AG04449 (cell line): ENCODE data around the gene SPATA24.

Experiments
- CTCF ChIA-PET: fragments of 350-600 bp; formaldehyde crosslinking; extraction: SDS; loops from one replicate; lab custom pipeline; 2021; ENCODE audit warnings: antibody characterized with exemption; lab: Yijun Ruan, JAX
- POLR2A ChIA-PET: fragments of 400-600, 350-600 bp; formaldehyde crosslinking; extraction: SDS; loops from one replicate; lab custom pipeline; 2020; ENCODE audit warnings: antibody characterized with exemption, inconsistent platforms; lab: Yijun Ruan, JAX
- DNase-seq: peaks from one replicate; pipeline ENCODE4 v3.0.0-alpha.2; 2010; ENCODE audit warnings: low read depth, low spot score
- H3K4me3 ChIP-seq: 2 replicates; pipeline ENCODE4 v1.5.1; 2011; ENCODE audit warnings: low read depth, mild to moderate bottlenecking, control low read depth, low read length
- TF ChIP-seq, protein P1 (sequence below): IDR thresholded peaks from one replicate; pipeline ENCODE4 v1.5.1; 2011; ENCODE audit warnings: mild to moderate bottlenecking, moderate library complexity, low read length, control low read depth, inconsistent platforms; ENCODE audit not compliant: insufficient read depth; ENCODE audit errors: missing control alignments

Gene SPATA24

DNA sequence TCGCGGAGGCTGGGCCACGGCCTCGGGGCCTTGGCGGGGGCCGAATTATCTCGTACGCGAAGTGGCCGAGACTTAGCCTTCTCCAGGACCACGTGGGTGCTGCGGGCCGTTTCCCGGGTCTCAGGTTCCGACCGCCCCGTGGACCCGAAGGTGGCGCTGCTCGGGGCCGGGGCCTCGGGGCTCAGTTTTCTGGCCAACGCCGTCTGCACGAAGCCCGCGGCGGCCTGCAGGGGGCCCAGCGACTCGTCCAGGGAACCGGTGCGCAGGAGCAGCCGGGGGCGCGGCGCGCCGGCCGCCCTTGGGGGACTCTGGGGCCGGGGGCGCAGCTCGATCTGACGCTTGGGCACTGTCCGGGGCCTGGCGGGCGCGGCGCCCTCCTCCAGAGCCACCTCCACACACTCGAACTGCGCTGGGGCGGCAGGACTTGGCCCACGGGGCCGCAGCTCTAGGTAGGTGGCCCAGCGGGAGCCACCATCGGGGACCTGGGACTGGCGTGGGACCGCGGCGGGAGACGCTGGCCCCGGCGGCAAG, 9.7 kb downstream of the SPATA24 start:
- peak overlapping the region; percentile 38 for H3K4me3 ChIP-seq
- TF ChIP-seq, protein P1, sequence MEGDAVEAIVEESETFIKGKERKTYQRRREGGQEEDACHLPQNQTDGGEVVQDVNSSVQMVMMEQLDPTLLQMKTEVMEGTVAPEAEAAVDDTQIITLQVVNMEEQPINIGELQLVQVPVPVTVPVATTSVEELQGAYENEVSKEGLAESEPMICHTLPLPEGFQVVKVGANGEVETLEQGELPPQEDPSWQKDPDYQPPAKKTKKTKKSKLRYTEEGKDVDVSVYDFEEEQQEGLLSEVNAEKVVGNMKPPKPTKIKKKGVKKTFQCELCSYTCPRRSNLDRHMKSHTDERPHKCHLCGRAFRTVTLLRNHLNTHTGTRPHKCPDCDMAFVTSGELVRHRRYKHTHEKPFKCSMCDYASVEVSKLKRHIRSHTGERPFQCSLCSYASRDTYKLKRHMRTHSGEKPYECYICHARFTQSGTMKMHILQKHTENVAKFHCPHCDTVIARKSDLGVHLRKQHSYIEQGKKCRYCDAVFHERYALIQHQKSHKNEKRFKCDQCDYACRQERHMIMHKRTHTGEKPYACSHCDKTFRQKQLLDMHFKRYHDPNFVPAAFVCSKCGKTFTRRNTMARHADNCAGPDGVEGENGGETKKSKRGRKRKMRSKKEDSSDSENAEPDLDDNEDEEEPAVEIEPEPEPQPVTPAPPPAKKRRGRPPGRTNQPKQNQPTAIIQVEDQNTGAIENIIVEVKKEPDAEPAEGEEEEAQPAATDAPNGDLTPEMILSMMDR, result peak; percentile 64
- POLR2A ChIA-PET, result no interaction called here
- no peak for DNase-seq
- CTCF ChIA-PET, result interaction anchor here (0.8 to 1.2 kb wide), 2 partner anchors 9 to 16 kb away, joined by 3 to 4 read pairs; no protein-coding TSS in a partner anchor

DNA sequence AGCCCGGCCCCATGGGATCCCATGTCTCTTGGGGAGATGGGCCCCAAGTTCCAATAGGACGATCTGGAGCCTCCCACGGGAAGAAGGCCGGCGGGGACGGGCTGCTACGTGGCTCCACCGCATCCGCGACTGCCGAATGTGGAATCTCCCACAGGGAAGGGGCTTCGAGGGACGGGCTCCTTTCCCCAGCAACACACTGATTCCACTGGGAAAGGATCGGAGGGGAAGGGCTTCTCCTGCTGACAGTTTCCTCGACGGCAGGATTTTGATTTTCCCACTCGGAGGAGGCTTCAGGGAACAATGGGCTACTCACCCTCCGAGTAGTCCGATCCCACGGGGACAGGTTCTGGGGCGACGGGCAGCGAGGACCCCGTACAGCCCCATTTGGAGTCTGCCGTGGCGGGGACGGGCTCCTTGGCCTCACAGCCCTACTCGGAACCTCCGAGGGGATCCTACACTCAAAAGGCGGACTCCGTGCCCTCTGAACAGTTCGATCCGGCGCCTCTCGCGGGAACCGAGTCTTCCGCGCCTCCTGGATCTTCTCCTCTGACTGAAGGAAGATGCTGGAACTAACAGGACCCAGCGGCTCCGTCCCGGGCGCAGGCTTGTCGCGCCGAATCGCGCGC, 10.3 kb downstream of the SPATA24 start:
- no peak for DNase-seq
- CTCF ChIA-PET, result interaction anchor here (0.5 kb wide), 1 partner anchor 199 kb away, joined by 4 read pairs; no protein-coding TSS in a partner anchor

DNA sequence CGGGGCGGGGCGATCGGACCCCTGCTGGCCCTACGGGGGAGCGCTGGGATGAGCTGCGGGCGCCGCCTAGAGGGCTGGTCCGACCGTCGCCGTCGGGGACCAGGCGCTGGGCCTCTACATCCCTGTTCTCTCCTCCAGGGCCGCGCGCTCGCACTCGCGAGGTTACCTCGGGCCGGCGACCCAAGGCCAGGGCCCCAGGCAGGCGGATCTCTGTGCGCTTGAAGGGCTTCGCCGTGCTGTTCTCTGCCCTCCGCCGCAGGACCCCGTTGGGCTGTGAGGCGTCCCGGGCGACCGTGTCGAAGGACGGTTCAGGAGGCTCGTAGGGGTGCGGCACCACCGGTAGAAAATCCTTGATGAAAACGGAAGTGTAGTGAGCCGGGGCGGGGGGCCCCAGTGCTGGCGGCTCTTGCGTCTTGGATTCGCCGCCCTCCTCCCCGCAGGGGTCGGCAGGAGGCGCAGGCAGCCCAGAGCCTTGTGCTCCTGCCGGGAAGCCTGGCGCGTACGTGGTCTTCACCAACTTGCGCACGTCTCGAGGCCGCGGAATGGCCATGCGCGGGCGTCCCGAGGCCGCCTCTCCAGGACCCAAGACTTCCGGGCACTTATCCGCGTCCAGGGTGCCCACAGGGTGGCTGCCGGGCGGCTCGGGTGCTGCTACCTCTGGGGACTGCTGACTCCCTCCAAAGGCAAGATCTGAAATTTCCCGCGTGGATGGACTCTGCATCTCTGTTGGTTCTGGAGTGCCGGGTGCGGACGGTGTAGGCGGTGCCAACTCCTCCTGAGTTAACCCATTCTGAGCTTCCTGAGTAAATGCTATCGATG, 11.0 kb downstream of the SPATA24 start:
- peak overlapping the region; percentile 38 for H3K4me3 ChIP-seq
- TF ChIP-seq, protein P1, result peak; percentile 81
- no peak for DNase-seq
- POLR2A ChIA-PET, result no interaction called here
- CTCF ChIA-PET, result interaction anchor here (0.5 kb wide), 1 partner anchor 199 kb away, joined by 4 read pairs; no protein-coding TSS in a partner anchor

More for the DNA sequence above, 10.3 kb downstream of the SPATA24 start:
- POLR2A ChIA-PET, result no interaction called here
- TF ChIP-seq, protein P1, result no peak
- H3K4me3 ChIP-seq, result peak overlapping the region; percentile 38

DNA sequence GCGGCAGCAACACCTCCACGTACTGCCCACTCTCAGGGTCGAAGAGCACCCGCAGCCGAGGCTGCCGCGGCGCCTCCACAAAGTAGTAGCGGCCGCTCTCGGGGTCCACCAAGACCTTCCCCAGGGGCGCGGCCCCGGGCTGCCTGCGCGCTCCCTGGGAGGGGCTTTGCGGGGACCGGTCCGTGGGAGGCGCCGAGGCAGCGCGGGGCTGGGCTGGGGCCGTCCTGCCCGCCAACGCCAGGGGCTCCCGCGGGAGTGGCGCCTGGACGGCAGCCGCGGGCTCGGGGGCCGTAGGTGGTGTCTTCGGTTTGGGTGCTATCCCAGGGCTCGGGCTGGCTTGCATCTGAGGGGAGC, 11.6 kb downstream of the SPATA24 start:
- POLR2A ChIA-PET, result no interaction called here
- TF ChIP-seq, protein P1, result no peak
- DNase-seq, result no peak
- CTCF ChIA-PET, result no interaction called here
- H3K4me3 ChIP-seq, result peak overlapping the region; percentile 12

DNA sequence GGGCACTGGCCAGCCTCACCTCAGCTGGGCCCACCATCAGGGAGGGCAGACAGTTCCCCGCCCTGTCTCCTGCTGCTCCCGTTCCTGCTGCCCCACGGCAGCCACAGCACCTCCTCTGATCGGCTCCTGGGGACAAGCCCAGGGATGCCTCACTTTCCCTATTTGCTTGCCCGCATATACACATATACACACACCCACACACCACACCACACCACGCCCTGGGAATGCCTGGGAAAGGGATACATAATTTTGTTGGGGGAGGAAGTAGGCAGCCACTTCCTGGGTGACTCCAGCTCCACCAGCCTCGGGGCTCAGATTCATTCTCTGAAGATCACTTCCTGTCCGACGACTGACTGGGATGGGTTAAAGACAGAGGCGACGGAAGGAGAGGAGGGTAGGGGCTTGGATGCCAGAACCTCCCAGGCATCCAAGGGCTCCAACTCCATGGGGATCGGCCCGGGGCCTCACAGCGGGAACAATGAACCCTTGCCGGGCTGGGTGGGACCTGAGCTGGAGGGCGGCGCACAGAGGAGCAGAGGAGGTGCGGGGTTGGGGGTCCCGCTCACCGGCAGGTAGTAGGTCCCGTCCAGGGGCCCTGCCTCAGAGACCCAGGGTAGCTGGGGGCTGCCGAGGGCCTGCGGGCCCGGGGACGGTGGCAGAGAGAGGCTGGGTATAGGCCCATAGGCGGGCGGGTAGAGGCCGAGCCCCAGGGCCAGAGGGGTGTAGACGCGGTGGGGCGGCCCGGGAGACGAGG, 12.1 kb downstream of the SPATA24 start:
- ChIA-PET CTCF (interaction anchor here (0.6 to 0.9 kb wide), 3 partner anchors 15 to 107 kb away, joined by 3 read pairs; no protein-coding TSS in a partner anchor), POLR2A (no interaction called here)
- TF ChIP-seq, protein P1, result no peak
- DNase-seq, result no peak
- H3K4me3 ChIP-seq, result peak overlapping the region; percentile 1
